ENCODE results near the gene ZNF697. TPM values are rescaled to one million over a fixed set of nuclear protein-coding genes. Genes with fewer than 3 reads are reported as not detected.
A peak's percentile ranks its signal among the peaks of the same experiment; 100 is the strongest.

ZNF697 gene
- total and polyA plus RNA-seq, 8 donors, result 0.78 to 11.9 (median 2.1) TPM

DNA sequence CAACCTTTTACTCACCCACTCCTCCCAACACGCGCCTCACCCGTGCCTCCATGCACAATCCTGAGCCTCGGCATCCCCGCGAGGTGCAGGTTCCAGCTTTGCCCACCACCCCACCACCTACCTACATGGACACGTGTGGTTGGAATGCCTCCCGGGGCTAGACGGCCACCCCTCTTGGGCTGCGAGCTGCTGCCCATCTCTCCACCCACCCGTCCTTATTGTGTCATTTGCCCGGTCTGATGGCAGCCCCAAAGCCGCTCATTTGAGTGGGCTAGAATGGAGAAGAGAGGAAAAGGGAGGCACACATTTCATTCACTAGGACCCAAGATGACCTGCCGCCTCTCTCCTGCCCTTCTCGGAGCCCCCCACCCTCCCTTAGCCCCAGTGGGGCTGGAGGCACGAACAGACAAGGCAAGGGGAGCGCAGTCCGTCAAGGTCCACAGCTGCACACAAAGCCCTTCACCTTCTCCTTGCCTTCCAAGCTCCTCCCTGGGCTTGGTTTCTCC, 785 bp downstream of the ZNF697 start:
- Histone ChIP-seq H3K9me3 (no peaks in the 10 kb centered on the region), H3K4me1 (peaks cover 5 to 30% (median 25%) of the 10 kb centered on the region in 4 donors), H3K36me3 (no peaks in the 10 kb centered on the region), H3K4me3 (peak overlapping the region; percentile 75 to 90 (median 80)), H3K27ac (peak overlapping the region; percentile 85 to 93 (median 87)), H3K27me3 (peaks cover 0 to 4% (median 0%) of the 10 kb centered on the region in 3 donors)
- DNase-seq, result peak in 1 of 2 donors; percentile 53
- 3 to 5% (median 4%) methylated on average over 18 of the region's 18 CpGs for WGBS, 5 donors
- intact Hi-C loops (cut with DNase I; ENCODE audit: low total_unique reads), result no loop called here
- TF ChIP-seq, protein P1, sequence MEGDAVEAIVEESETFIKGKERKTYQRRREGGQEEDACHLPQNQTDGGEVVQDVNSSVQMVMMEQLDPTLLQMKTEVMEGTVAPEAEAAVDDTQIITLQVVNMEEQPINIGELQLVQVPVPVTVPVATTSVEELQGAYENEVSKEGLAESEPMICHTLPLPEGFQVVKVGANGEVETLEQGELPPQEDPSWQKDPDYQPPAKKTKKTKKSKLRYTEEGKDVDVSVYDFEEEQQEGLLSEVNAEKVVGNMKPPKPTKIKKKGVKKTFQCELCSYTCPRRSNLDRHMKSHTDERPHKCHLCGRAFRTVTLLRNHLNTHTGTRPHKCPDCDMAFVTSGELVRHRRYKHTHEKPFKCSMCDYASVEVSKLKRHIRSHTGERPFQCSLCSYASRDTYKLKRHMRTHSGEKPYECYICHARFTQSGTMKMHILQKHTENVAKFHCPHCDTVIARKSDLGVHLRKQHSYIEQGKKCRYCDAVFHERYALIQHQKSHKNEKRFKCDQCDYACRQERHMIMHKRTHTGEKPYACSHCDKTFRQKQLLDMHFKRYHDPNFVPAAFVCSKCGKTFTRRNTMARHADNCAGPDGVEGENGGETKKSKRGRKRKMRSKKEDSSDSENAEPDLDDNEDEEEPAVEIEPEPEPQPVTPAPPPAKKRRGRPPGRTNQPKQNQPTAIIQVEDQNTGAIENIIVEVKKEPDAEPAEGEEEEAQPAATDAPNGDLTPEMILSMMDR (IDR thresholded peaks at IDR 0.05), result no peak
- TF ChIP-seq EP300 (IDR thresholded peaks at IDR 0.05) (no peak), POLR2AphosphoS5 (IDR thresholded peaks at IDR 0.05) (no peak), POLR2A (IDR thresholded peaks at IDR 0.05) (no peak)

- intact Hi-C loops (cut with DNase I; ENCODE audit: low total_unique reads), result no loop called here
- no peaks in the 10 kb centered on the region for H3K36me3 ChIP-seq
- WGBS, 5 donors, result 44 to 58% (median 47%) methylated on average over 13 to 15 of the region's 15 CpGs
- peak overlapping the region; percentile 75 to 90 (median 80) for H3K4me3 ChIP-seq
- peaks cover 5 to 30% (median 25%) of the 10 kb centered on the region in 4 donors for H3K4me1 ChIP-seq
- DNase-seq, result no peak
- no peaks in the 10 kb centered on the region for H3K9me3 ChIP-seq
- no peak for TF ChIP-seq EP300 (IDR thresholded peaks at IDR 0.05)
- no peak for TF ChIP-seq POLR2A (IDR thresholded peaks at IDR 0.05)
- TF ChIP-seq, protein P1 (IDR thresholded peaks at IDR 0.05), result no peak
- TF ChIP-seq POLR2AphosphoS5 (IDR thresholded peaks at IDR 0.05), result no peak
- peak overlapping the region in 3 of 5 donors; percentile 87 to 93 (median 88) for H3K27ac ChIP-seq
- H3K27me3 ChIP-seq, result peaks cover 0 to 4% (median 0%) of the 10 kb centered on the region in 3 donors
Observed at GRCh38 chr1:119646521-119647227, 1.4 kb downstream of the ZNF697 start.

- peaks cover 6 to 43% (median 31%) of the 10 kb centered on the region in 4 donors for H3K4me1 ChIP-seq
- intact Hi-C loops (cut with DNase I; ENCODE audit: low total_unique reads), result no loop called here
- no peaks in the 10 kb centered on the region for H3K27me3 ChIP-seq
- 65 to 93% (median 76%) methylated on average over 1 of the region's 1 CpG for WGBS, 5 donors
- TF ChIP-seq, protein P1 (IDR thresholded peaks at IDR 0.05), result no peak
- TF ChIP-seq POLR2A (IDR thresholded peaks at IDR 0.05), result no peak
- no peak for TF ChIP-seq POLR2AphosphoS5 (IDR thresholded peaks at IDR 0.05)
- no peak for TF ChIP-seq EP300 (IDR thresholded peaks at IDR 0.05)
- DNase-seq, result no peak
- H3K27ac ChIP-seq, result no peak overlapping the region
- no peaks in the 10 kb centered on the region for H3K9me3 ChIP-seq
- no peaks in the 10 kb centered on the region for H3K36me3 ChIP-seq
- H3K4me3 ChIP-seq, result no peak overlapping the region
Observed at GRCh38 chr1:119639109-119639508, 9.0 kb downstream of the ZNF697 start.

DNA sequence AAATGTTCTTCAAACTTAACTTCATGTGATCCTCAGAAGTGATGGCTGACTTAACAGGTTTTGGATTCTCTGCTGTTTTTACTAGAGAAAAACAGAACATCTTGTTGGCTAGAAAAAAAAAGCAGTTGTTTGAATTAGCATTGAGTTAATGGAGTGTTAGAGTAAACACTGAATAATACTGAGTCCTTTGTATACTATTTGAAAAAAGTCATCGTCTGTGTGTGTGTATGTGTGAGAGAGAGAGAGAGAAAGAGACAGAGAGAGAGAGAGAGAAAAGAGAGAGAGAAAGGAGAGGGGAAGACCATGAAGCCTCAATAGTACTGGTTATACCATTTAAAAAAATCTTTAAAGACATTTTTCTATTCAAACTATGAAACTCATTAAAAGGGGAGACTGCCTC, 10.4 kb downstream of the ZNF697 start:
- Histone ChIP-seq H3K27me3 (no peaks in the 10 kb centered on the region), H3K4me3 (no peak overlapping the region), H3K9me3 (no peaks in the 10 kb centered on the region), H3K27ac (peak overlapping the region in 3 of 5 donors; percentile 33 to 61 (median 36)), H3K4me1 (peaks cover 10 to 43% (median 30%) of the 10 kb centered on the region in 4 donors), H3K36me3 (no peaks in the 10 kb centered on the region)
- WGBS, 5 donors, result 16 to 49% (median 25%) methylated on average over 1 of the region's 1 CpG
- intact Hi-C loops (cut with DNase I; ENCODE audit: low total_unique reads), result no loop called here
- no peak for DNase-seq
- TF ChIP-seq POLR2AphosphoS5 (IDR thresholded peaks at IDR 0.05), result no peak
- no peak for TF ChIP-seq POLR2A (IDR thresholded peaks at IDR 0.05)
- TF ChIP-seq EP300 (IDR thresholded peaks at IDR 0.05), result no peak
- TF ChIP-seq, protein P1 (IDR thresholded peaks at IDR 0.05), result no peak

Data from stomach (tissue), 9 donors.